CD4-positive, alpha-beta T cell treated with Interleukin-2 at 100 ng/mL for 4 hours (primary cell): ENCODE data around the gene MEP1A.
"Not testable (repeated sequence)": the region's sequence is repeated elsewhere in the genome, so short reads cannot be mapped to it uniquely, and the experiment has no call there.

Experiments used
- DNase-seq: peaks from one replicate; pipeline ENCODE4 v3.0.0-alpha.2; 2020; ENCODE audit warnings: low spot score

MEP1A gene

DNA sequence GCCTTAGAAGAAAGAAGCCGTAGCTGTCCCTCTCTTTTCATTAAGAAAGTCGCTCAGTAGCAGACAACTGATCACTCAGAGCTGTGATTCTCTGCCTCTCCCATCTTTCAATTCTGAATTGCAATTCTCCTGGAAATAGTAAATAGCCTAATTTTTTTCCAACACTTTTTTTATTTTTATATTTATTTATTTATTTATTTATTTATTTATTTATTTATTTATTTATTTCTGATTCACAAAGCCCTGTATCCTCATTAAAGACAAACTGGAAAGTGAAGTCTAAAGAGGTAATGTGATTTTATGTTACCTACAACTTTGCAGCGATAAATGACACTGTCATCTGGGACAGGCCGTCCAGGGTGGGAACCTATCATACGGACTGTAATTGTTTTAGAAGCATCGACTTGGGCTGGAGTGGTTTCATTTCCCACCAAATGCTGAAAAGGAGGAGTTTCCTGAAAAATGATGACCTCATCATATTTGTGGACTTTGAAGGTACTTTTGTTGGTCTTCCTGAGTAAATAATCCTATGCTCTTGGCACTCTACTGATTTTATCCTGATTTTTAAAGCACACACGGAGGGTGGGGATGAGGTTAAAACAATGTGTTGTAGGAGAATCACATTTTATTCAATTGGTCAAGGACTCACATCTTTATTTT, 41.2 kb downstream of the MEP1A start:
- not testable (repeated sequence) for DNase-seq

DNA sequence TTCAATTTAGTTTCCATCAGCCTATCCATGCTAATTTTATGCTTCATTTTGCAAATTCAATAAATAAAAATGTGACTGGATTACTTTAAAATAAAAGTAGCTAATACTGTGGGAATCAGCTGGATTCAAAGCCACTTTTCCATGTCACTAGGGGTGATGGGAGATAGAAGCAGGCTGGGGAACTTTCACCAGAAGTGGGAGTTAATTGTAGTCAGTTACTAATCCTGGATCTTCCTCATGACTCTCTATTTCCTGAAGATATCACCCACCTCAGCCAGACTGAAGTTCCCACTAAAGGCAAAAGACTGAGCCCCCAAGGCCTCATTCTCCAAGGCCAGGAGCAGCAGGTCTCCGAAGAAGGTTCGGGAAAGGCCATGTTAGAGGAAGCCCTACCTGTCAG, 41.8 kb downstream of the MEP1A start:
- DNase-seq, result not testable (repeated sequence)

DNA sequence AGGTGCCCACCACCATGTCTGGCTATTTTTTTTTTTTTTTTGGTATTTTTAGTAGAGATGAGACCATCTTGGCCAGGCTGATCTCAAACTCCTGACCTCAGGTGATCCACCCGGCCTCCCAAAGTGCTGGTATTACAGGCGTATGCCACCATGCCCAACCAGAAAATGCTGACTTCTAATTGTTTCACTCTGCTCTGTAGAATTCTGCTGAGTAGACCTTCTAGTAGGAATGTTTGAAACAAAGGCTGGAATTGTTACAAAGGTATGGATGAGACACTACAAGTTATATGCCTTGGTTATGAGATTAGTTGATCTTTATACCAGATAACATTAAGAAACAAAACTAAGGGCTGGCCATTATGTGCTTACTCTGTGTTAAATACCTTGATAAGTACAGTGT, 44.8 kb downstream of the MEP1A start:
- DNase-seq, result no peak

DNA sequence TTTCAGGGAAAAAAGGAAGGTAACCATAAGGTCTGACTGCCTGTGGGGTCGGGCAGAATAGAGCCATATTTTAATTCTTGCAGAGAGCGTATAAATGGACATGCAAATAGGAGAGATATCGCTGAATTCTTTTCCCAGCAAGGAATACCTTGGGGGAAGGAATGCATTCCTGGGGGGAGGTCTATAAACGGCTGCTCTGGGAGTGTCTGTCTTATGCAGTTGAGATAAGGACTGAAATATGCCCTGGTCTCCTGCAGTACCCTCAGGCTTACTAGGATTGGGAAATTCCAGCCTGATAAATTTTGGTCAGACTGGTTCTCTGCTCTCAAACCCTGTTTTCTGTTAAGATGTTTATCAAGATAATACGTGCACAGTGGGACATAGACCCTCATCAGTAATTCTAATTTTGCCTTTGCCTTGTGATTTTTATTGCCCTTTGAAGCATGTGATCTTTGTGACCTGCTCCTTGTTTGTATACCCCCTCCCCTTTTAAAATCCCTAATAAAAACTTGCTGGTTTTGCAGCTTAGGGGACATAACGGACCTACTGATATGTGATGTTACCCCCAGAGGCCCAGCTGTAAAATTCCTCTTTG, 49.2 kb downstream of the MEP1A start:
- DNase-seq, result not testable (repeated sequence)

DNA sequence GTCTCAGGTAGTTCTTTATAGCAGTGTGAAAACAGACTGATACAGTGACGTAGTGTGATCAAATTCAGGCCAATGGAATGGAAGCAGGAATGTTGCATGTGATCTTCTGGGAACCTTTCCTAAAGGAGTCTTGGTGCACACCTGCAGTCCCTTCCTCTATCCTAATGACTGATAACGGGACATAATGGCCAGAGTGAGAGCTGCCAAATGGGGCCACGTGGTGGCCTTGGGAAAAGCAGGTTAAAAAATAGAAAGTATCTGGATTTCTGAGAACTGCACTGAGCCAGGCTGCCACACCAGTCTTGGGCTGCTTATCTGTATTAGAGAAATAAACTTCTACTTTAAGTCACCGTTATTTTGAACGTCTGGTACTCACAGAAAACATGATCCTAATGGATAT, 51.9 kb downstream of the MEP1A start:
- no peak for DNase-seq

DNA sequence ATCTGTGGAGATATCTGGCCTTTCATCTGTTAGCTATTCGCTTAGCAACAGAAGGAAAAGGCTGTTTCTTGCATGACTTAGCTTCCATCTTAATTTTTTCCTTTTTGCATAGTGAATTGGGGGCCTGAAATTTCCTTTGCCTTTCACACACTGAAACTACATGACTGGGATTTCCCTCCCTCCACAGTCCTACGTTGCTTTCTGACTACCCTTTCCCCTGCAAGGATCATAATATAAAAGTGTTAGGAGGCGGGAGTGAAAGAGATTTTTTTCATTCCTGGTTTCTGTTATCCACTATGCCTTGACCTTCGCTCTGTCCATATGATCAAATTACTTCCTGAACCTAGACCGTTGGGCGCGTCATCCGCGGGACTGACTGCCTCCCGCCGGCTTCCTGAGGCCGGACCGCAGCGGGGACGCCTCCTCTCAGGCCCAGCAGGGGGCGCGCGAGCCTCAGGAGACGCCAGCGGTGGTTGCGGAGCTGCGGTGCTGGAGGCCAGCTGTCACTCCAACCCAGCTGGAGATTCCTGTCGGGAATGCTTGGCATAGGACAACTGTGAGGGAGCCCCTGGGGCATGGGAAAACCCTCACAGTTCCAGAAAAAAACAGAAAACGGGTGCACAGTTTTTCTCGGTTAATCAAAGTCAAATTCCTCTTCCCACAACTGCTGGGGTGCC, 55.6 kb downstream of the MEP1A start:
- DNase-seq, result peak; percentile 38

DNA sequence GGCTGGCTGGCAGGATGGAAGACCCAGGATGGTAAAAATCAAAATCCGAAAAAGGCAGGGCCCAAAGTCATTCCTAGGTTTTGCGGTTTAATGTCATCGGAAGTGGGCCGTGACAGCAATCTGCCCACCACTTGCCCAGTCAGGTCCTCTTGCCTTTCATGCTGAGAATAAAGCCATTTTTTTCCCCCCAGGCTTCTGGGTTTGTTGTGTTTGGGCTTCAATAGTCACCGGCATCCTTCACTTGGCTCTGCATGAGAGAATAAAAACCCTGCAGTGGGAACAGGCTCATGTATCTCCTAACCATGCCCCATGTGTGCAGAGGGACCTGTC, 56.1 kb downstream of the MEP1A start:
- DNase-seq, result no peak

- DNase-seq, result no peak
Measured at GRCh38 chr6:46850792-46851191, 57.6 kb downstream of the MEP1A start.

DNA sequence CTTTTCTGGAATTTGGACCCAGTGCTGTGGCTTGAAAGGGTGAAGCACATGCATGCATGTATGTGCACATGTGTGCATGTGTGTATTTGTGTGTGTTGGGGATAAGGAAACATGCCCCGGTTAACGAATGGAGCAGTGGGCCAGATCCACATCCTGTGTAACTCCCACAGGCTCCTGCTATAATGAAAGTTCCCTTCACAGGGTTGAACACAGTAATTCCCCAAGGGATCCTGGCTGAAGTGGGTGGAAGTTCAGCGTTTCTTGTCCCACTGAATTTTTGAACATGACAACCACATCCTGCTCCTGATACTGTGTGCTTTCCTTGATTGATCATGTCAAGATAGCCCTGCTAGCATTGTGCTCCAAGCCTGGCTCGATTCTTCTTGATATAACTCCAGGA, 58.4 kb downstream of the MEP1A start:
- DNase-seq, result not testable (repeated sequence)

DNA sequence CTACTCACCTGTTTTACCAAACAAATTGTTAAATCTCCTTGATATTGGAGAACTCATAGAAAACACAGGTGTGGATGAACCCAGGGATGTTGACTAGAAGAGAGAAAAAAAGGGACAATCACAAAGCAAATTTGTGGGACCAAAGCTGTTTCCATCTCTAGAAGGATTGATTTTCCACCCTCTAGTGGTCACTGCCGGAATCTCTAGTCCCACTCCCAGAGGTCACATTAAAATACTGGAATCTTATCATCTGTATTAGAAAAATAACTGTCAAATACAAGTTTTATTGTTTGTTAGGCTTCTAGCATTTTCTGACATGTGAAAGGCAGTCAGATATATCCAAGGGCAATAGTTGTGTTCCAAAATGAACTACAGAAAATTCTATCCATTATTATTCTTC, 62.8 kb downstream of the MEP1A start:
- peak; percentile 23 for DNase-seq

DNA sequence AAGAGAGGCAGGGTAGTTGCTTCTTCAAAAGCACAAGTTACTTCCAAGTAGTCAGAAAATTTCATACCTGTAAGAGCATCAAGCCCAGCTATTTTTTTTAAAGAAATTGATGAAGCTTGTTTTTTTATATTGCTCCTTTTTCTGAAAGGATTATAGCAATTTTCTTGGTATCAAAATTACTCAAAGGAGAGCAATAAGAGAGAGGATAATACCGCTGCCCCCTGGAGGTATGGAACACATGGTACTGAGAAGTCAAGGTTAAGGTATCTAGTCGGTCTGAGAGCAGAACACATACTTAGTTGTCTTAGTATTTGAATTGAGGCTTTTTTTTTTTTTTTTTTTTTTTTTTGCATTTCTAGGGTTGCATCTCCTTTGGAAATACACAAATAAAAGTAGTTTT, 69.2 kb downstream of the MEP1A start:
- no peak for DNase-seq

DNA sequence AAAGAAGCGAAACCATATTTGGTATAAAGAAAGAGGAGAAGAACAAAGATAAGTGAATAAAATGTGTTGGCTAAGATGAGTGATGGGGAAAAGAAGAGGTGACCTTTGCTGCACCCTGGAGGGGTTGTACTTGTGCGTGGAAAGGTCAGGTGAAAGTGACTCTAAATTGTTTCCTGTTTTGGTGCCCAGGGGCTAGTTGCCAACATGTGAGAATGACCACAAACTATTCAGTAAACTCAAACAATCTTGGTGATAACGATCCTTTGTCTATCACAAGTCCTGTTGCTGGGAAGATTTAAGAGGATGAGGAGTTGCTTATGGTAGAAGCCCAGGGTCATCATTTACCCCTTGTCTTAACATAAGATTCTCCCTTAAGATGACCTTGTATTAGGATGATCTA, 70.6 kb downstream of the MEP1A start:
- no peak for DNase-seq

- no peak for DNase-seq
Measured at GRCh38 chr6:46865221-46865620, 72.0 kb downstream of the MEP1A start.

GRCh38 chr6:46867411-46867810, 74.2 kb downstream of the MEP1A start:
- DNase-seq, result no peak

DNA sequence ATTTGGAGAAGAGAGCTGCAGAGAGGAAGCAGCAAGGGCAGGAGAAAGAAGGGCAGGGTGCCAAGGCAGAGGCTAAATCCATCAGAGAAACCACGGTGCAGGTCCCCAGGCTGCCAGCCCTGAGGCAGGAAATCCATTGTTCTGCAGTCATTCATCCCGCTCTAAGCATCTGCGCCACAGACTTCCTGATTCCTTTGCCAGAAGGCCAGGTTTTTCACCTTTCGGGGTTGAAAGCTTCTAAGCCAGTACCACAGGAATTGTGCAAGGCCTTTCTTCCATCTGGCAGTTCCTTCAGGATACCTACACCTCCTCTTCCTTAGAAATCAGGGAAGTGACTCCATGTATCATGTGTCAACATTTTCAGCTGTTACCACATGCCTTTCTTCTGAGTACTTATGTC, 82.9 kb downstream of the MEP1A start:
- DNase-seq, result no peak

GRCh38 chr6:46879003-46879402, 85.8 kb downstream of the MEP1A start:
- DNase-seq, result no peak

DNA sequence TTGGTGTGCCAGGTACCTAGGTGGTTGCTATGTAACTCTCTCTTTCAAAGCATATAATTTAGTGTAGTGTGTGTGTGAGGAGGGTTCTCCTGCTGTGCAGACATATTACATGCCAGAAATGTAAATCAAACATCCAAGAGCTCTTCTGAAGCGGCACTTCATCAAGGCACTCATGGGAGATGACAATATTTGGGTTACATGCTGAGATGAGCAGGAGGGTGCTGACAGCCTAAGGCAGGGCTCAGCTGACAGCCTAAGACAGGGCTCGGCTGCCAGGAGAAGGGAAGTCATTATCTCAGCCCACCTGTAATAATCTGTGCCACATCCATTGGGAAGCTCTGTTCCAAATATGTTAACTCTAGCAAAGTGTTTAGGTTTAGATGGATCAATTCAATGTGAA, 89.5 kb downstream of the MEP1A start:
- no peak for DNase-seq

- no peak for DNase-seq
Measured at GRCh38 chr6:46888031-46888430, 94.8 kb downstream of the MEP1A start.

- no peak for DNase-seq
Measured at GRCh38 chr6:46888578-46888977, 95.4 kb downstream of the MEP1A start.
